ENCODE results near the gene AIFM3.

GRCh38 chr22:20986365-20986764, 19.3 kb downstream of the AIFM3 start:
- no peak for TF ChIP-seq POLR2A (IDR thresholded peaks at IDR 0.05; ENCODE audit: low read length)
- TF ChIP-seq GATA1 (IDR thresholded peaks at IDR 0.05; ENCODE audit: low read depth, low read length) = no peak
